ENCODE data around the gene EPB41L3.
A peak's percentile ranks its signal among the peaks of the same experiment; 100 is the strongest.
"Not testable (repeated sequence)": the region's sequence is repeated elsewhere in the genome, so short reads cannot be mapped to it uniquely, and the experiment has no call there.

Gene EPB41L3

DNA sequence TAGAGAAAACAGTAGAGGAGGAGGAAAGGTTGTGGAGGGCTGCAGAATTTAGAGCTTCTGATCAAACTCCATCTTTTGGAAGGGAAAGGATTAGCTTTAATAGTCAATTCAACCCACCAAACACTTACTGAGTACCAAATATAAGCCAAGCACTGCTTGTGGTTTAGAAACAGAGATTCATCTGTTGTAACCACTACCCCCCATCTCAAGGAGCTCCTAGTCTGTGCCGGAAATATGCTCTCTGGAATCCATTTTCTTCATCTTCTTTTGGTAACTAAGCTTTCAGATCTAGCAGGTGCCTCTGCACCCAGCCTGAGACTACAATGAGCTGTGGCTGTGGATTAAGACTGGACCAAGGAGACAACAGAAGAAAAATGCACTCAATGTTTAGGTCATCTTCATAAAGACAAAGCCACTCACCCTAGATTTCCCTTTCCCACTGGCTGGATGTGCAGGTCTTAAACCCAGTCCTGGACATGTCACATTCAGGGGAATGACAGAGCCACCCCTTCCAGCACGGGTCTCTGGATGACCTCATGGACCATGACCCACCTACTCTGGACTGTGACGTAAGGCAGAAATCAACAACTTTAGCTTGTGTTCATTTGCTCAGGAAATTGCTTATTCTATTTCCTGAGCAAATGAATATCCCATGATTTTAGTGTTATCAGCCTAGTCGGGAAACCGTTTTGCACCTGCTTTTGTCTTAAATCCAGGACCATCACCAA, 52.9 kb downstream of the EPB41L3 start:
- DNase-seq = no peak

DNA sequence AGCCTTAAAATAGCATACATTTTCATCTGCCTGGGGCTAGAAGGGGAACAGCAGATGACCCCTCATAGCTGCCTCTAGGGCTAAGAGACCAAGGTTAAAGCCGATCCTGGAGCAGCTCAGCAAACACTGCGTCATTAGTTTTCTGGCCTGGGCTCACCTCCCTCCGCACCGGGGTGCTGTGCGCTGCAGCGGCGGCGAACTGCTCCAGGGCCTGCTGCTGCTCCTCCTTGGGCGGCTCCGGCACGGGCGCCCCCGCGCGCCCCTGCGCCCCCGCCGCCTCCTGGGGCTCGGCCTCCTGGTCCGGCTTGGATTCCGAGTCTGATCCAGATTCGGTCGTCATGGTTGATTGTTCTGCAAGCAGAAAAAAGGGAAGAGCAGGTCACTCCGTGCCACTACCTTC, 55.0 kb downstream of the EPB41L3 start:
- no peak for DNase-seq

DNA sequence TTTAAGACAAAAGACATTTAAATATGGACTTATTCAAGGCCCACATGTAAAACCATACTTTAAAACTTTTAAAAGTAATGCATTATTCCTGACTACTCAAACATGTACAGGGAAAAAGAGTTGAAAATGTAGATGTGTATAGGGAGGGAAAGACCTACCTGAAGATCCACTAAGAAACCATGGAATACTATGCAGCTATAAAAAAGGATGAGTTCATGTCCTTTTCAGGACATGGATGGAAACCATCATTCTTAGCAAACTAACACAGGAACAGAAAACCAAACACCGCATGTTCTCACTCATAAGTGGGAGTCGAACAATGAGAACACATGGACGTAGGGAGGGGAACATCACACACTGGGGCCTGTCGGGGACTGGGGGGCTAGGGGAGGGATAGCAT, 55.8 kb downstream of the EPB41L3 start:
- DNase-seq = not testable (repeated sequence)

DNA sequence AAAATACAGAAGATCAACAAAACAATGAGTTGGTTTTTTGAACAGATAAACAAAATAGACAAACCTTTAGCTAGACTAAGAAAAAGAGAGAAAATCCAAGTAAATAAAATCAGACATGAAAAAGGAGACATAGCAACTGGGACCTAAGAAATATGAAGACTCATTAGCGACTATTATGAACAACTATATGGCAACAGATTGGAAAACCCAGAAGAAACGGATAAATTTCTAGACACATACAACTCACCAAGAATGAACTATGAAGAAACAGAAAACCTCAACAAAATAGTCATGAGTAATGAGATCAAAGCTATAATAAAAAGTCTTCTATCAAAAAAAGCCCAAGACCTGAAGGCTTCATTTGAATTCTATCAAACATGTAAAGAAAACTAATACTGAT, 59.3 kb downstream of the EPB41L3 start:
- no peak for DNase-seq

DNA sequence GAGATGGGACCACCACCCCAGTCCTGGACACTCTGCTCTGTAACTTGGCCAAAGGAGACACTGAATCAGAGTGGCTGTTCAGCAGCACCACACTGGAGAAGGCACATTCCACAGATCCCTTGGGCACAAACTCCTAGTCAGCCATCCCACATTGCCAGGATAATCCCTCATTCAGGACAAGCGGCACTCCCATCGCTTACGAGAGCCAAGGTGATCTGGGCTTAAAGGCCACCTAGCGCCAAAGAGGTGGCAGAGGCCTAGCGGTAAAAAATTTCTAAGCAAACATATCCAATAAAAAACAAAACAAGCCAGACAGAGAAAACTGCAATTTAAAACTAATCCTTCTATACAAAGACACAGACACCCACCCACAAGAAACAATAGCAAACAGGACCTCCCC, 62.2 kb downstream of the EPB41L3 start:
- no peak for DNase-seq

DNA sequence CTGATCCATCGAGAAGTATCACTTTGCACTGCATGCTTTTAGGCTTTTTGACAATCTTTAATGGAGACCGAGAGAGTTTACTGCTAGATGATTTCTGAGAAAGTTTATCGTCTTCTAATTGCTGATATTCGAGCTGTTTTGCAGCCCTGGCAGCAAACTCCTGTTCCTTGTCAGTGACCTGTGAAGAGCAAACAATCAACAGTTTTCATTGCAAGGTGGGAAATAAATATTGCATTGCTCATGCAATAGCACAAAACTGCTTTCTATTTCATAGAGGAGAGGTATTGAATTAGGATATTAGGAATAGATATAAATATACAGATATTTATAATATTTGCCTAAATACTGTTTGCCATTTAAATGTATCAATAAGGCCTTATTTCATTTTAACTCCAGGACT, 65.5 kb downstream of the EPB41L3 start:
- DNase-seq = no peak

DNA sequence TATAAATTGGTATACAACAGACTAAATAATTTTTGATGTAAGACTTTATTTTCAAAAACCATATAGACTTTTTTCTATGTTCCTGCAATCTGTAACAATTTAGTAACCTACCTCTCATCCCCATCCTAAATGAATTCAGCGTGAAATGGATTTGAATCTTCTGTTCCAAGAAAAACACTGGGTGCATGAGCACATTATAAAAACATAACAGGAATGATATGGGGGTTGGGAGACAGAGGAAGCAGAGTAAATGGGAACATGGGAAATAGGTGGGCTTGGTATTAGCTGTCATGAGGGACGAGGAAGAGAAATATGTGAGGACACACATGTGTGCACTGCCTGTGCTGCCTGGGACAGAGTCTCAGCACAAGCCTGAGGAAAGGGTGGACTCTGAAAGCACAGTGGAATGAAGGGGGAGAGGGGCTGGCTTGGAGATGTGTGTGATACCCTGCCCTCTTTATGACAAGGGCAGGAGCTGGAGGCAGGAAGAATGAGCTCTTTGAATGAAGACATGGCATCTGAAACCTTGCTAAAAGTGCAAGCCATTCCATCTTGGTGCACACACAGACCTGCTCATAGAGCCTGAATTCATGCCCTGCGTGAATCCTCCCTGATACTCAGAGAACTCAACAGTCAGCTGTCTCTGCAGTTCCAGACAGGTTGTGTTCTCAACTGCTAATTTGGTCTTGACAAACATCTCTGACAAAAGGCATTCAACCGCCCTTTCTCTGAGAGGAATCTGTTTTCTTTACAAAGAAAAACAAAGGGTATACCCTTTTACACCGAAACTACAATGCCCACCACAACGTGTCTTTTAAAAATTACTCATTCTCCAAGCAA, 66.6 kb downstream of the EPB41L3 start:
- no peak for DNase-seq

DNA sequence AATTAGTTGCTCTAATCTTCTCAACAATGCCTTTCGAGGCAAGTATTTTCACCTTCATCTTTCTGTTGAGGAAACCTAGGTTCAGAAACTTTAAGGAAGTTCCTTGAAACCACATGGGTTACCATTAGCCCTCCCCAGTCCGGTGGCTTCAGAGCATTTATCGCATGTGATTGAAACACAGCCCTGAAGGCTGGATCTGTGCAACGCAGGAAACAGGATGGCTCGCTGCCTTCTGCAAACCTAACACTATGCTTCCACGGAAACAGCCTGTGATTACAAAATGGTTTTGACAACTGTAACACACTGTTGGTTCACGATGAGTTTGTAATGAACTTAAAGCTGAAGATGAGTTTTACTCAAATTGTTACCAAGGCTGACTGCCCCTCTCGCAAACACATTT, 68.5 kb downstream of the EPB41L3 start:
- no peak for DNase-seq

DNA sequence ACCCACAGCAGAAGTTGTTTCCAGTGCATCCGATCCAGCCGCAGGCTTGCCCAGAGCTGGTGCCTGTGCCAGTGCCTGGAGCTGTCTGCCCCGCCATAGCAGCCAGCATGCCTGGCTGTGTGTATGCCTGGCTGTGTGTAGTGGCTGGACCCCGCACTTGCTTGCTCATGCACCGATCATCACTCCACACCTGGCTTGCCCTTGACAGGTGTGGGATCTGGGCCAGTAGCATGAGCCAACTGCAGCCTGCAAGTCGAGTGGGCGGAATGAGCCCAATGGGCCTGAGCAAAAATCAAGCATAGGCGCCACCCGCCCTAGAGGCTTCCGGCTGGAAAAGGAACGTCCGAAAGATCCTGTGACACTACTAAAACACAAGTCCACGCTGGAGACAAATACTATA, 74.5 kb downstream of the EPB41L3 start:
- no peak for DNase-seq

DNA sequence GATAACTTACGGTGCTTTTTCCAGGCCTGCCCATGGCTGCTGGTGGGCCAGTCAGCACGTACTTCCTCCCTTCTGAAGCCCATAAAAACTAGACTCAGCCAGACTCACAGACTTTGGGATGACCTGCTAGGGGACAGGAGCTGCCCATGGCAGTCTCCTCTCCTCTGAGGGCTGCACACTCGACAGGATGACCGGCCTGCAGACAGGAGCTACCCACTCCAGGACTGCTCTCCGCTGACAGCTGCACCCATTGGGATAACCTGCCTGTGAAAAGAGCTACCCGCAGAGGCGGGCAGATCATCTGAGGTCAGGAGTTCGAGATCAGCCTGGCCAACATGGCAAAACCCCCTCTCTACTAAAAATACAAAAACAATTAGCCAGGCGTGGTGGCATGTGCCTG, 75.4 kb downstream of the EPB41L3 start:
- no peak for DNase-seq

DNA sequence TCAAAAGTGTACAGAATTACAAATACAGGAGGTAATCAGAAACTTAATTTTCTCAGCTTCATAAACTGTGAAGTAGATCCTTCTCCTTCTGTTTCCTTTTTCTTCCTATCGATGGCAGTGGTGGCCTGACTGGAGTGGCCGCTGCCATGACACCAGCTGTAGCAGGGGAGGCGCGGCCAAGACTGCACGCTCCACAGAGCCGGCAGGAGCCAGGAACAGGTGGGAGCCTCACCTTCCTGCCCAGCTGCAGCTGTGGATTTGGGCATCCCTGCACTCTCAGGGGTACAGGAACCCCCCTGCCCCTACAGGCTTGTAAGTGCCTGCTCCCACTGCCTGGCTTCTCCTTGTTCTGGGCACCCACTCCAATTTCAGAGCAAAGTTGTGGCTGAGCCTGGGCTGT, 76.1 kb downstream of the EPB41L3 start:
- no peak for DNase-seq

DNA sequence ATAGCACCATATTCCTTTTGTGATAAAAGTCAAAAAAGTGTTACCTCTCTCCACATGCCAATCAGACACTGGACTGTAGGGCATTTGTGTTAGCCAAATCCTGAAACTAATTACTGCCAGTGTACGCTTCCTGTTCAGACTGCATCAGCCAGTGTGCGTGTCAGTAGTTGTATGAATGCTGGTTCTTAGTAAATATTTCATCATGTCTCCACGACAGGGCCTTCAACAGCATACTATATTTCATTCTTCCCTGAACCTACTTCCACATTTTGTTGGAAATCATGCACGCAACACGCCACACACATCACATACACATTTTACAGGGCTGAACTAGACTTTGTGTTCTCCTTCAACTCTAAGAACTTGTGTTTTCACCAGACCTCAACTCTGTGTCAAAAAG, 77.5 kb downstream of the EPB41L3 start:
- DNase-seq = no peak

DNA sequence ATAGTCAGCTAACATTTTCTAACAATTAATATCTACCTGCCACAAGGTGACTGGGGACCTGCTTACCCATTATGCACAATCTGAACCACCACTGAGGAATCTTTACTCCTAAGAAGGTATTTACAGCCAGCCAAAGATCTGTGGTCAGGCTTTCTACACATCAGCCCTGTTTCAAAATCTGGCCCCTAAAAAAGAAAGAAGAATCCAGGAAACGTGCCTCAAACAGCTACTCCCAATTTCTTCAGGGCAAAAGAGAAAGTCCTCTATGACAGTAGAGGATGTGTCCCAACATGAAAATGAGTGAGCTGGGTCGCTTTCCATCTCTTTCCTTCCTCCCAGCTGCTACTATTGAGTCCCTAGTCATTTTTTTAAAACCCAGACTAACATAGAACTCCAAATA, 79.5 kb downstream of the EPB41L3 start:
- no peak for DNase-seq

DNA sequence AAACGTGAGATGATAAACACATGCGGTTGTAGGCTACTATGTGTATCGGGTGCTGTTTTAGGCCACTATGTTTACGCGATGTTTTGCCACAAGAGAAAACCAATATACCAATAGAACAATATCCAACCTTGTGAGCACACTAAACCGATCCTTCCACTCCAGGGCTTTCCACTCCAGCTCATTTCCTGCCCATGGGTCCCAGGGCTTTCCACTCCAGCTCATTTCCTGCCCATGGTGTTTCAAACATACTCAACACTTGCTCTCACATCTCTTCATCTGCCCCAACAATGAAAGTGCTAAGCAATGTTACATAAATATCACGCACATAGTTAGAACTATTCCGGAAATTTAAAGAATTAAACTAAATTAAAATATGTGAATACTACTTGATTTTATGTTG, 80.0 kb downstream of the EPB41L3 start:
- no peak for DNase-seq

DNA sequence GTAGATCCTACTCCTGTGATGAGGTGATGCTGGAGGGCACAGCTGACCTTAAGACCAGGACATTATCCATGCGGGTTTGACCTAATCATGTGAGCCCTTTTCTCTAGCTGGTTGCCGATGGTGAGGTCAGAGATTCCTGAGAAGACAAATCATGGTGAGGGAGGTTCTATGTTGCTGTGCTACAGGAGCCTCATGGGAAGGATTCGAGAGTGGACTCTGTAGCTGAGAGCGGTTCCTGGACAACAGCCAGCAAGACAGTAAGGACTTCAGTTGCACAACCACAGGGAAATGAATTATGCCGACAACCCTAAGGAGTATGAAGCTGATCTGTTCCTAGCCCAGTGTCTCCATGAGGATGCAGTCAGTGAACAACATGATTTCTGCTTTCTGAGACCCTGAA, 80.4 kb downstream of the EPB41L3 start:
- DNase-seq = no peak

DNA sequence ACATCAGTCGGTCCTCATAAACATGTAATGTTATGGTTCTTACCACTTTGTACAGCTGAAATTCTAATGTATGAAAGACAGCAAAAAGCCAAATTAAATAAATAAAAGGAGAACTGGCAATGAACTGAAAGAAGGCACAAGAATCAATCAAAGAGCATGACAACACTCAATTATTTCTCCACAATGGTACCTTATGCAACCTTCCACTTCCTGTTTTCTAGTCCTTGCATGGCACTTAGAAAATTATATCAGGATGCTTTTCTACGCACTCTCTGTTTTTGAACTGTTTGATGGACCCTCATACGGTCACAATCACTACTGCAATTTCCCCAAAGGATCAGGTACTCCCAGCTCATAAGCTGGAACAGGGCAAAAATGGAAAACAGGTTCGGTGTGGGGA, 81.6 kb downstream of the EPB41L3 start:
- DNase-seq = no peak

DNA sequence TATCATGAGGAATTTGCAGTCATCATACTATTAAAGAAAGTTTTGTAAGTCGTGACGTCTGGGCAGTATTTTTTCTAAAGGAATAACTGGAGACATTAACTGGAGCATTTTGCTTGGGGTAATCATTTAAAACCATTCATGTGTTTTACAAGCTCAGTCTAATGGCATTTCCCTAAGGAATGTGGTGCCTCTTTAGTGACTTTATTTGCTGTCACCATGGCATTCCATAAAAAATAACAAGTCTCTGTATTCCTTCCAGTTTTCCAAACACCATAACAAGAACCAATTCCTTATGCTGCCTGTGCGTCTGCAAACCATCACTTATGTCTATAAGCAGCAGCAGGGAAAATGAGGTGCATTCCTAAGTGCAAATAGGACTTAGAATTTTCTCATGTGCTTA, 82.8 kb downstream of the EPB41L3 start:
- no peak for DNase-seq

DNA sequence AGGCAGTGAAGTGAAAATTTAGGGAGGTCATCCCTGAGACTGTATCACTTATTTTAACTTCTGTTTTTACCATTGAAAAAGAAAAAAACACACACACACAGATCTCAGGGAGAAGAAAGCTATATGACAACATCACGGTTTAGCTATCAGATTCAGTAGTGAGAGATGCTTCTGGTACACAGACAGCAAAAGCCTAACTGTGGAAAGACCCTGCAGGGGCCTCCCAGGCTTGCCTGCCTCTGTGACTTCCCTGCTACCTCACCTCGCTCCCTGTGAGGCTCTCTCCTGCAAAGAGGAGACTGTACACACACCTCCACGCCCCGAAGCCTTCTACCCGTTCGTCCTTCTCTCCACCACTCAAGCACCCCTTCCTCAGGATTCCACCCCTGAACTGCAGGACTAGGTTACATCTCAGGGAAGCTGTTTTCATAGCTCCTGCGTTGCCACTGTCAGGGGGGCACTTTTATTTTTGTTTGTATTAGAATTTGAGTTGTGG, 86.3 kb downstream of the EPB41L3 start:
- no peak for DNase-seq

DNA sequence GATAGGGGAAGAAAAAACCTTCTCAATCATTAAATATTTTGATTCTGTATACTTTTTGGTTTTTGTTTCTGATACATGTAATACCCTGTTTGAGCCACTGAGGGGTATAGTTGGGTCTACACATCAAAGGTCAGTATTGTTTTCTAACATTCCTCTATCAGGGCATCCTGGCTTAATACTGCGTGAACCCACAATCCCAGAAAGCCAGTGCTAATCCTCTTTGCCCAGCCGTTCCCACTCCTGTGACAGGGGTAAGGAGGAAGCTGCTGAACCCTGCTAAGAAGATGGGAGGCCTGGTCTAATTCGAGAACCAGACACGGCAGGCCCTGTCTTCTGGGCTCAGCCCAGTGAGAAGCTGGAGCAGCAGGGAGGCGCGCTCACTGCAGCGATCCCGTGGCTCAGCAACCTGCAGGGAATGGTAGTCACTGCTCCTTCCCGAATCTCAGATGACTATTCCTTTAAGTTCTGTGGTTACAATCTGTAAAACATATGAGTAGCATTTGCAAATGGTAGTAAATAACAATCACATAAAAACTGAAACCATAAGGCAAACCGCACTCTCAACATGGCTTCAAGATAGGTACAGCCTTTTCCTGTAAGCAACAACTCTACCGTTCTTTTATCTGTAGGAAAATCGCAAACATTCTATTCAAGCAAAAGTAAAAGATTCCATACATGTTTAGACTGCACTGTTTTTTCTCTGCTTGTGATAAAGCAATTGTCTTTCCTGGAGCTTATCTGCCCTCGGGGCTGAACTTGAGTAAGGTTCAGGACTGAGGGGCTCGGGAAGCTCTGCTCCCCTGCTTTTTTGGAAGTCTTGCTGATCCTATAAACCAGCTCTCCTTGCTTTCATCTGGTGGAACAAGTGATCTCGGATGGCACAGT, 87.0 kb downstream of the EPB41L3 start:
- peak; percentile 9 for DNase-seq

DNA sequence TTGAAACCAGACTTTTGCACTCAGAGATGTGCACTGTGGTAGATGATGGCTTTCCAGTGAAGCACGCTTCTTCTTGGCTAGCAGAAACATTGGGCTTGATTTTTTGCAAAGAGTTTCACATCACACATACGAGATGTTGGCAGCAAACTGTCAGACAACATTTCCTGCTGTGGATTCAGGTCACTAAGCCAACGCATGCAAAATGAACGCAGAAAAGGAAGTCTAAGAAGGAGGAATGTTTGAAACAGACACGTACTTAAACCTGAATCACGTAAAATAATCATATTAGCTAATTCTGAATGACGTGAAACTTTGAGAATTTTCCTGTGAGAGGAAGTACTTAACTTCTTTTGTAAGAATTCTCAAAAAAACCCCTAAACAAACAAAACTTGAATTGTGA, 88.1 kb downstream of the EPB41L3 start:
- no peak for DNase-seq

DNA sequence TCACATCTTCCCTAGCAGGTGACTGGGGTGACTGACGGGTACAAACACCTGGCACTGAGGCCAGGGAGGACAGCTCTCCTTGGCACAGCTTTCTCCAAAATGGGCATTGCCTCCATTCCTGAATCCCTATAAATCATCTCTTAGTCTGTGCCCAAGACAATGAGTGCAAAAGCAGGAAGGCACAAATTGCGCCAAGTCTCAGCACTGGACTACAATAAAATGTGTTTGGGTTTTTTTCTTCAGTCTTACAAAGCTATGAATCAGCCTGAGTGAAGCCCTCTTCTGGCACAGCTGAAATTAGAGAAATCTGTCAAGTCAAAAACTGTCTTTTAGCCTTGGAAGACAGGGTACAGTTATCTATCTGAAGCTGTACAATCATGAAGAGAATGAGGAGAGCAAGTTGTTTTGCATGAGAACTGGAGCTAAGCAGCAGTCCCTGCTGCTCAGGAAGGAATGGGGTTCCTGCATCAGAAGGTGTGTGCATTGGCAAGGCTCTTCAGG, 90.8 kb downstream of the EPB41L3 start:
- DNase-seq = no peak

DNA sequence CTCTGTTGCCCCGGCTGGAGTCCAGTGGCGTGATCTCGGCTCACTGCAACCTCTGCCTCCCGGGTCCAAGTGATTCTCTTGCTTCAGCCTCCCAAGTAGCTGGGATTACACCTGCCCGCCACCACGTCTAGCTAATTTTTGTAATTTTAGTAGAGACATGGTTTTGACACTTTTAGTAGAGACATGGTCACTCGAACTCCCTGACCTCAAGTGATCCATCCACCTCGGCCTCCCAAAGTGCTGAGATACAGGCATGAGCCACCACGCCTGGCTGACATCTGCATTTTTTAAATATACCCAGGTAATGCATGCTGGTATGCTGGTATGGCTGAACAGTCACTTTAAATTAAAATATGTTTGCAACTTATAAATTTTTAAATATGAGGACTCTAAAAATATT, 91.9 kb downstream of the EPB41L3 start:
- DNase-seq = no peak

DNA sequence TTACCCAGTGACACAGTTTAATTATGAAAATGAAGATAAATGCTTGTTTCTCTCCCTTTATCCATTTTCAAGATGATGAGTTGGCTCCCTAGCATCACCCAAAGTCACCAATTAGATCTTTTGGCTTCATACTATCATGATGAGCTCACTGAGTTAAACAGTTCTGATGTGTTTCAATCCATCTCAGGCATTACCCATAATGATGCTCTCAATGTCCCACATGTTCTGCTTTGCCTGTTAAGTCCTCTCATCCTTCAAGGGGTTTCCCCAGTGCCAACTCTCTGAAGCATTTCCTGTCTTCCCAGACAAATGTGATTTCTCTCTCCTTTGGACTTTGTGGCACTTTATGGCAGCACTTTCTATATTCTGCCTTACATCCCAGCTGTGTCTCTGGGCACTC, 92.6 kb downstream of the EPB41L3 start:
- DNase-seq = no peak

All from NCI-H1694 treated with DMSO at 0.1 percent for 48 hours (cell line).